ENCODE measurements around the gene ITIH1. TPM values are rescaled to one million over a fixed set of nuclear protein-coding genes. Genes with fewer than 3 reads are reported as not detected.

The ITIH1 gene
- total RNA-seq, 3 donors from 2014 or later (not counting 1 experiment from before 2014, with no cell fraction given), result 0.56 TPM; not detected in 2

- H3K36me3 Mint-ChIP-seq, result no peaks in the 10 kb centered on the region
- intact Hi-C loops (cut with micrococcal nuclease), result no loop called here
- no peak for TF ChIP-seq CTCF (IDR thresholded peaks at IDR 0.05)
- no peak for ATAC-seq
- no peak overlapping the region for H3K4me3 Mint-ChIP-seq
- Histone ChIP-seq H3K9me3 (ENCODE audit: control insufficient read depth, insufficient read depth, low read length) (no peaks in the 10 kb centered on the region), H3K4me1 (ENCODE audit: control insufficient read depth, insufficient read depth, low read length) (no peaks in the 10 kb centered on the region), H3K27me3 (ENCODE audit: control insufficient read depth, insufficient read depth, low read length) (no peaks in the 10 kb centered on the region), H3K27ac (ENCODE audit: low read length) (no peak overlapping the region), H3K4me3 (ENCODE audit: low read length) (no peak overlapping the region), H3K36me3 (ENCODE audit: control insufficient read depth, insufficient read depth, low read length) (peaks cover 7% of the 10 kb centered on the region)
- H3K27me3 Mint-ChIP-seq (ENCODE audit: low read depth in 2 of 2), result no peaks in the 10 kb centered on the region
- H3K9me3 Mint-ChIP-seq, result no peaks in the 10 kb centered on the region
- H3K4me1 Mint-ChIP-seq, result peaks cover 0 to 6% of the 10 kb centered on the region in 2 donors
- 83% methylated on average over 10 of the region's 10 CpGs for WGBS (ENCODE audit: insufficient coverage)
- no peak overlapping the region for H3K27ac Mint-ChIP-seq
- no peak for DNase-seq
Measured at GRCh38 chr3:52827866-52828376, 50.5 kb downstream of the ITIH1 start.

- Mint-ChIP-seq H3K36me3 (no peaks in the 10 kb centered on the region), H3K4me3 (no peak overlapping the region), H3K9me3 (no peaks in the 10 kb centered on the region), H3K27me3 (ENCODE audit: low read depth in 2 of 2) (no peaks in the 10 kb centered on the region), H3K4me1 (peaks cover 0 to 6% of the 10 kb centered on the region in 2 donors), H3K27ac (no peak overlapping the region)
- DNase-seq, result no peak
- H3K27me3 ChIP-seq (ENCODE audit: control insufficient read depth, insufficient read depth, low read length), result no peaks in the 10 kb centered on the region
- WGBS (ENCODE audit: insufficient coverage), result 70% methylated on average over 2 of the region's 3 CpGs
- intact Hi-C loops (cut with micrococcal nuclease), result no loop called here
- no peaks in the 10 kb centered on the region for H3K36me3 ChIP-seq (ENCODE audit: control insufficient read depth, insufficient read depth, low read length)
- H3K27ac ChIP-seq (ENCODE audit: low read length), result no peak overlapping the region
- no peak for TF ChIP-seq CTCF (IDR thresholded peaks at IDR 0.05)
- H3K9me3 ChIP-seq (ENCODE audit: control insufficient read depth, insufficient read depth, low read length), result no peaks in the 10 kb centered on the region
- no peak for ATAC-seq
- H3K4me3 ChIP-seq (ENCODE audit: low read length), result no peak overlapping the region
- H3K4me1 ChIP-seq (ENCODE audit: control insufficient read depth, insufficient read depth, low read length), result no peaks in the 10 kb centered on the region
Measured at GRCh38 chr3:52829482-52829881, 52.1 kb downstream of the ITIH1 start.

GRCh38 chr3:52829906-52830463, 52.6 kb downstream of the ITIH1 start:
- no peak overlapping the region for H3K4me3 Mint-ChIP-seq
- intact Hi-C loops (cut with micrococcal nuclease), result no loop called here
- ATAC-seq, result no peak
- TF ChIP-seq CTCF (IDR thresholded peaks at IDR 0.05), result no peak
- peaks cover 2% of the 10 kb centered on the region for H3K36me3 ChIP-seq (ENCODE audit: control insufficient read depth, insufficient read depth, low read length)
- no peak overlapping the region for H3K27ac Mint-ChIP-seq
- H3K27me3 Mint-ChIP-seq (ENCODE audit: low read depth in 2 of 2), result no peaks in the 10 kb centered on the region
- no peaks in the 10 kb centered on the region for H3K27me3 ChIP-seq (ENCODE audit: control insufficient read depth, insufficient read depth, low read length)
- no peaks in the 10 kb centered on the region for H3K4me1 ChIP-seq (ENCODE audit: control insufficient read depth, insufficient read depth, low read length)
- no peak overlapping the region for H3K4me3 ChIP-seq (ENCODE audit: low read length)
- H3K36me3 Mint-ChIP-seq, result no peaks in the 10 kb centered on the region
- H3K27ac ChIP-seq (ENCODE audit: low read length), result no peak overlapping the region
- DNase-seq, result no peak
- WGBS (ENCODE audit: insufficient coverage), result 93% methylated on average over 9 of the region's 10 CpGs
- no peaks in the 10 kb centered on the region for H3K9me3 Mint-ChIP-seq
- peaks cover 0 to 7% of the 10 kb centered on the region in 2 donors for H3K4me1 Mint-ChIP-seq
- H3K9me3 ChIP-seq (ENCODE audit: control insufficient read depth, insufficient read depth, low read length), result no peaks in the 10 kb centered on the region
